ENCODE measurements around the gene ARMH4.

DNA sequence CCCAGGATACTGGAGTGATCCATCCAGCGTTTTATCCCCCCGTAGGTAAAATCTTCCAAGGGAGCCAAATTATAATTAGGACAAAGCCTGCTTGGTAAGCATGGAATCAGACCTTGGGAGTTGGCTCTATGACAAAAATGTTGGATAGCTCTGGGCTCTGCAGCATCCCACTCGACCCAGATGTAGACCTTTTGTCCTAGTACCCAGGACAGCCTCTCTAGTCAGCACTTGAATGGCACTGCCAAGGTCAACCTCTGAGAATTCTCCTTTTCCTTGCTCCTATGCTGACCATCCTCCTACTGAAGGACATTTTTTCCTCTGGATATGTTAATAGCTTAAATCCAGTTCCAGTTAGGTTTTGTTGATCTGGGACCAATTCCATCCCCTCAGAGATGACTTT lies 181.4 kb downstream of the ARMH4 start:
- TF ChIP-seq YY1 (IDR thresholded peaks at IDR 0.05; ENCODE audit: insufficient read depth, insufficient read length) (no peak), ZNF274 (IDR thresholded peaks at IDR 0.05; ENCODE audit: low read depth, low read length) (no peak)
